Tibial nerve (tissue), 4 donors: Measurements from ENCODE around the gene TGM3. TPM values are rescaled to one million over a fixed set of nuclear protein-coding genes. Genes with fewer than 3 reads are reported as not detected.
"Not testable (repeated sequence)": the region's sequence is repeated elsewhere in the genome, so short reads cannot be mapped to it uniquely, and the experiment has no call there.

Experiments used
- DNase-seq, 2 donors: peaks; one replicate each; pipeline ENCODE4 v3.0.0-alpha.2; 2019; ENCODE audit warnings: low spot score in 2 of 2
- H3K27ac ChIP-seq, 4 donors: fragments of 200-600 bp; sonication (generic) in 3 of 4; one replicate each; pipeline ENCODE4 v1.5.1; 2017 to 2019; ENCODE audit warnings: mild to moderate bottlenecking in 1 of 4
- H3K27me3 ChIP-seq, 2 donors: fragments of 200-600 bp; sonication (generic) in 1 of 2; one replicate each; pipeline versions ENCODE4 v1.5.1 to v1.6.0; 2017 to 2019
- H3K36me3 ChIP-seq, 3 donors: fragments of 200-600 bp; sonication (generic); one replicate each; pipeline ENCODE4 v1.5.1; 2018 to 2019
- H3K4me1 ChIP-seq, 4 donors: fragments of 200-600 bp; sonication (generic) in 3 of 4; one replicate each; pipeline ENCODE4 v1.5.1; 2017 to 2019
- H3K4me3 ChIP-seq, 4 donors: fragments of 200-600 bp; sonication (generic) in 3 of 4; one replicate each; pipeline ENCODE4 v1.5.1; 2017 to 2019; ENCODE audit warnings: mild to moderate bottlenecking in 1 of 4, moderate library complexity in 1 of 4
- H3K9me3 ChIP-seq, 4 donors: fragments of 200-600 bp; sonication (generic) in 3 of 4; one replicate each; pipeline ENCODE4 v1.5.1; 2017 to 2019
- EP300 ChIP-seq, 2 donors: sonication (generic); formaldehyde crosslinking; IDR thresholded peaks; one replicate each; pipeline ENCODE4 v1.6.1; 2017; ENCODE audit warnings: antibody characterized with exemption in 2 of 2, mild to moderate bottlenecking in 1 of 2
- POLR2A ChIP-seq, 2 donors: fragments of 450-650 bp; IDR thresholded peaks; one replicate each; pipeline ENCODE4 v1.6.1; 2017; ENCODE audit warnings: antibody characterized with exemption in 2 of 2, mild to moderate bottlenecking in 2 of 2, moderate library complexity in 2 of 2
- WGBS, 2 donors: methylation state at CpG; one replicate each; pipeline ENCODE4 v1.1.5; 2018; 5-methylcytosine and 5-hydroxymethylcytosine counted together
- total RNA-seq, 4 donors: library from RNA; depleted of rRNA; stranded (reverse); fragments of >200 nt; gene quantifications; one replicate each; pipeline ENCODE4 v1.1.0, GENCODE V29; 2016
- TF ChIP-seq, protein P1 (sequence below), 5 experiments: fragments of 200-600 bp in 3 of 5; fragments of 450-650 bp in 2 of 5; sonication (generic) in 3 of 5; IDR thresholded peaks; one replicate each; pipeline ENCODE4 v1.5.1; 2016 to 2019; ENCODE audit warnings: antibody characterized with exemption in 5 of 5, mild to moderate bottlenecking in 3 of 5, moderate library complexity in 2 of 5

Gene TGM3
- total RNA-seq, 4 donors from 2014 or later = not detected

DNA sequence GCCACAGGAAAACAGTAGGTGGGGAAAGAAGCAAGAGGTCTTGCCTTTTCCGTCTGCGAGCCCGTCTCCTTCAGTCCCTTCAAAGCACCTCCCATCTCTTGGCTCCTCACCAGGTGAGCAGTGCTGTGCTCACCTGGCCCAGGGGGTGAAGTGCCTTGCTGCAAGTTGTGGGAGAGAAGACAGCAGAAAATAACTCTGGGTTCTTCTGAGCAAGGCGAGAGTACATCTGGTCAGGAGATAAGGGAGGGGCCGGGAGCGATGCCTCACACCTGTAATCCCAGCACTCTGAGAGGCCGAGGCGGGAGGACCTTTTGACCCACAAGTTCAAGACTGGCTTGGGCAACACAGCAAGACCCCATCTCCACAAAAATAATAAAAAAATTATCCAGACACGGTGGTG, 35.6 kb upstream of the TGM3 start:
- DNase-seq = no peak
- TF ChIP-seq POLR2A (IDR thresholded peaks at IDR 0.05) (no peak), EP300 (IDR thresholded peaks at IDR 0.05) (no peak)
- TF ChIP-seq, protein P1, sequence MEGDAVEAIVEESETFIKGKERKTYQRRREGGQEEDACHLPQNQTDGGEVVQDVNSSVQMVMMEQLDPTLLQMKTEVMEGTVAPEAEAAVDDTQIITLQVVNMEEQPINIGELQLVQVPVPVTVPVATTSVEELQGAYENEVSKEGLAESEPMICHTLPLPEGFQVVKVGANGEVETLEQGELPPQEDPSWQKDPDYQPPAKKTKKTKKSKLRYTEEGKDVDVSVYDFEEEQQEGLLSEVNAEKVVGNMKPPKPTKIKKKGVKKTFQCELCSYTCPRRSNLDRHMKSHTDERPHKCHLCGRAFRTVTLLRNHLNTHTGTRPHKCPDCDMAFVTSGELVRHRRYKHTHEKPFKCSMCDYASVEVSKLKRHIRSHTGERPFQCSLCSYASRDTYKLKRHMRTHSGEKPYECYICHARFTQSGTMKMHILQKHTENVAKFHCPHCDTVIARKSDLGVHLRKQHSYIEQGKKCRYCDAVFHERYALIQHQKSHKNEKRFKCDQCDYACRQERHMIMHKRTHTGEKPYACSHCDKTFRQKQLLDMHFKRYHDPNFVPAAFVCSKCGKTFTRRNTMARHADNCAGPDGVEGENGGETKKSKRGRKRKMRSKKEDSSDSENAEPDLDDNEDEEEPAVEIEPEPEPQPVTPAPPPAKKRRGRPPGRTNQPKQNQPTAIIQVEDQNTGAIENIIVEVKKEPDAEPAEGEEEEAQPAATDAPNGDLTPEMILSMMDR (IDR thresholded peaks at IDR 0.05) = no peak
- WGBS, 2 donors = 83 to 84% methylated on average over 9 of the region's 9 CpGs
- Histone ChIP-seq H3K27me3 (no peaks in the 10 kb centered on the region), H3K4me1 (no peaks in the 10 kb centered on the region), H3K27ac (no peak overlapping the region), H3K9me3 (no peaks in the 10 kb centered on the region), H3K4me3 (no peak overlapping the region), H3K36me3 (no peaks in the 10 kb centered on the region)

DNA sequence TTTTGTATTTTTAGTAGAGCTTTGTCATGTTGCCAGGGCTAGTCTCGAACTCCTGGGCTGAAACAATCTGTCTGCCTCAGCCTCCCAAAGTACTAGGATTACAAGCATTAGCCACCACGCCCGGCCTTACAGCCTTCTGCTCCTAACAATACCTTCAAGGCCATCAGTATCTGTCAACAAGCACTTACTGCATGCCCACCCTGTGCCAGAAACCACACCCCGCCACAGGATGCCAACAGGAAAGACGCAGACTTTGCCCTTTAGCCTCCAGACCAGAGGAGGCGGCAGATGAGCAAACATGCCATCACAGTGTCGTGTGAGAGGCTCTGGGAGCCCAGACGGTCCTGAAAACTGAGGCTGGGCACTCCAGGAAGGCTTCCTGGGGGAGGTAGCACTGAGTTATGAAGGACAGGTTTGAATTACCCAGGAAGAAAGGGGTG, 34.7 kb upstream of the TGM3 start:
- no peaks in the 10 kb centered on the region for H3K4me1 ChIP-seq
- H3K36me3 ChIP-seq = no peaks in the 10 kb centered on the region
- no peak for TF ChIP-seq POLR2A (IDR thresholded peaks at IDR 0.05)
- TF ChIP-seq, protein P1 (IDR thresholded peaks at IDR 0.05) = no peak
- no peak for TF ChIP-seq EP300 (IDR thresholded peaks at IDR 0.05)
- DNase-seq = no peak
- H3K4me3 ChIP-seq = no peak overlapping the region
- no peak overlapping the region for H3K27ac ChIP-seq
- no peaks in the 10 kb centered on the region for H3K27me3 ChIP-seq
- WGBS, 2 donors = 61 to 68% methylated on average over 8 of the region's 8 CpGs
- no peaks in the 10 kb centered on the region for H3K9me3 ChIP-seq

DNA sequence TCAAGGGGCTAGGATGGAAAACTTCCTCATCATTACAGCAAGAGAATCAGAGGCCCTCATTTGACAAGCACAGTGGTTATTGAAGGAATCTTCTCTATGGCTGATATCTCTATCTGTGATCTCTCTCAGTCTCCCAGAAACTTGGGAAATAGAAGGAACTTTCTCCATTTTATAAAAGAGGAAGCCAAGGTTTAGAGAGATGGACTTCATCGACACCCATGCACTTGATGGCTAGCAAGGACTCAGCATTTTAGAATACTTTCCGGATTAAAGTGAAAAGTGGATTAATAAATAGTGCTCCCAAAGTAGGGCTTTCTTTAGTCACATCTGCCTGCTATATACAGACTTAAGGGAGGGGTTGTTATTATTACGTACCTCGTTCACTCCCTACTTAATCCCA, 34.2 kb upstream of the TGM3 start:
- H3K27me3 ChIP-seq = no peaks in the 10 kb centered on the region
- TF ChIP-seq POLR2A (IDR thresholded peaks at IDR 0.05) = no peak
- TF ChIP-seq EP300 (IDR thresholded peaks at IDR 0.05) = no peak
- TF ChIP-seq, protein P1 (IDR thresholded peaks at IDR 0.05) = no peak
- no peaks in the 10 kb centered on the region for H3K4me1 ChIP-seq
- no peaks in the 10 kb centered on the region for H3K9me3 ChIP-seq
- H3K36me3 ChIP-seq = no peaks in the 10 kb centered on the region
- no peak overlapping the region for H3K27ac ChIP-seq
- no peak overlapping the region for H3K4me3 ChIP-seq
- WGBS, 2 donors = 89 to 91% methylated on average over 4 of the region's 4 CpGs
- no peak for DNase-seq

DNA sequence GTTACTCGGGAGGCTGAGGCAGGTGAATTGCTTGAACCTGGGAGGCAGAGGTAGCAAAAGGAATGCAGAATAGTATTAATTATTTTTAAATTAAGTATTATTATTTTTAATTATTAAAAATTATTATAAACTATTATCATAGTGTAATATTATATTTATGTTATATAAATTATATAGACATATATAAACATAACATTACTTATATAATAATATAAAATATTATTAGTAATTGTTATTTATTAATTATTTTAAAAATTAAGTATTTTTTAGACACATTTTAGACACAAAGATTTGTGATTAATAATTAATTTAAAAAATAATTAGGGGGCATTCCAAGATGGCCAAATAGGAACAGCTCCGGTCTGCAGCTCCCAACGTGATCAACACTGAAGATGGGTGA, 31.7 kb upstream of the TGM3 start:
- no peak overlapping the region for H3K27ac ChIP-seq
- WGBS, 2 donors = 88 to 92% methylated on average over 3 of the region's 3 CpGs
- H3K36me3 ChIP-seq = no peaks in the 10 kb centered on the region
- no peak for TF ChIP-seq POLR2A (IDR thresholded peaks at IDR 0.05)
- TF ChIP-seq EP300 (IDR thresholded peaks at IDR 0.05) = no peak
- TF ChIP-seq, protein P1 (IDR thresholded peaks at IDR 0.05) = no peak
- no peaks in the 10 kb centered on the region for H3K4me1 ChIP-seq
- no peak overlapping the region for H3K4me3 ChIP-seq
- DNase-seq = no peak
- no peaks in the 10 kb centered on the region for H3K27me3 ChIP-seq
- H3K9me3 ChIP-seq = peaks cover 0 to under 1% (median 0%) of the 10 kb centered on the region in 4 donors

DNA sequence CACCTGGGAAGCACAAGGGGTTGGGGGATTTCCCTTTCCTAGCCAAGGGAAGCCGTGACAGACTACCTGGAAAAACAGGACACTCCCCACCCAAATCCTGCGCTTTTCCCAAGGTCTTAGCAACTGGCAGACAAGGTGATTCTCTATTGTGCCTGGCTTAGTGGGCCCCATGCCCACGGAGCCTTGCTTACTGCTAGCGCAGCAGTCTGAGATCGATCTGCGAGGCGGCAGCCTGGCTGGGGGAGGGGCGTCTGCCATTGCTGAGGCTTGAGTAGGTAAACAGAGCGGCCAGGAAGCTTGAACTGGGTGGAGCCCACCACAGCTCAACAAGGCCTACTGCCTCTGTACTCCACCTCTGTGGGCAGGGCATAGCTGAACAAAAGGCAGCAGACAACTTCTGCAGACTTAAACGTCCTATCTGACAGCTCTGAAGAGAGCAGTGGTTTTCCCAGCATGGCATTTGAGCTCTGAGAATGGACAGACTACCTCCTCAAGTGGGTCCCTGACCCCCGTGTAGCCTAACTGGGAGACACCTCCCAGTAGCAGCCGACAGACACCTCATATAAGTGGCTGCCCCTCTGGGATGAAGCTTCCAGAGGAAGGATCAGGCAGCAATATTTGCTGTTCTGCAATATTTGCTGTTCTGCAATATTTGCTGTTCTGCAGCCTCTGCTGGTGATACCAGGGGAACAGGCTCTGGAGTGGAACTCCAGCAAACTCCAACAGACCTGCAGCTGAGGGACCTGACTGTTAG, 31.0 kb upstream of the TGM3 start:
- not testable (repeated sequence) for H3K27ac ChIP-seq, H3K4me3 ChIP-seq, H3K36me3 ChIP-seq, H3K27me3 ChIP-seq, H3K4me1 ChIP-seq, DNase-seq, H3K9me3 ChIP-seq
- 56 to 64% methylated on average over 12 of the region's 12 CpGs for WGBS, 2 donors
